Astrocyte of the spinal cord (primary cell): ENCODE measurements around the gene WDR20.
"Not testable (repeated sequence)": the region's sequence is repeated elsewhere in the genome, so short reads cannot be mapped to it uniquely, and the experiment has no call there.

ENCODE experiments used
- DNase-seq: peaks from one replicate; pipeline ENCODE4 v3.0.0; 2011; ENCODE audit warnings: low read depth, low spot score
- H3K4me3 ChIP-seq: 2 replicates; pipeline ENCODE4 v1.5.1; 2011; ENCODE audit warnings: low read depth, mild to moderate bottlenecking, low read length, moderate library complexity
- in situ Hi-C: cut with HindIII; loops from 2 replicates; pipeline ENCODE4 v1.10.0; 2017; ENCODE audit warnings: low sequenced_read_pairs
- TF ChIP-seq, protein P1 (sequence below): IDR thresholded peaks from 2 replicates; pipeline ENCODE4 v1.5.1; 2012; ENCODE audit warnings: low read depth, mild to moderate bottlenecking, low read length, inconsistent platforms

WDR20 gene

DNA sequence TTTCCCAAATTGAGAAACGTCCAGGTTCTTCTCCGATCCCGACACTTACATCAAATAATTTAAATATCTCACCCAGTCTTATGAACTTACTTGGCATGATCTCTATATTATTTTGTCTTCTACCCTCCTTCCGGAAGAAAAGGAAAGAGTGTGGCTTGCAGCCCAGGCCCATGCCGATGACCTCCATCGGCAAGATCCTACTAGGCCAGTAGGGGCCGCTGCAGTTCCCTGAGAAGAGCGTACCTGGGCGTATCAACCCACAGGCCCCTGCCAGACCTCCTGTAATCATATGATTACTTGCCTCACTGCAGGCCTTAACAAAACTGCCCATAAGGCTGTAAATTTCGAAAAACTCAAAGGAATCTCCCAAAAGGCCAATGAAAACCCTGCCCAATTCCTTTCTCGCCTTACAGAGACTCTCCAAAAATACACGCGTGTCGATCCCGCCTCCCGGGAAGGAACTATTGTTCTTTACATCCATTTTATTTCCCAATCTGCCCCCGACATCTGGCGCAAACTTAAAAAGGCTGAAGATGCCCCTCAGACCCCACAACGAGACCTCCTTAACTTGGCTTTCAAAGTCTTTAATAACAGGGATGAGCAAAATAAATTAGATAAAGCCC is 95.7 kb downstream of the WDR20 start:
- H3K4me3 ChIP-seq: peak overlapping the region; percentile 24
- in situ Hi-C loops: no loop called here
- TF ChIP-seq, protein P1, sequence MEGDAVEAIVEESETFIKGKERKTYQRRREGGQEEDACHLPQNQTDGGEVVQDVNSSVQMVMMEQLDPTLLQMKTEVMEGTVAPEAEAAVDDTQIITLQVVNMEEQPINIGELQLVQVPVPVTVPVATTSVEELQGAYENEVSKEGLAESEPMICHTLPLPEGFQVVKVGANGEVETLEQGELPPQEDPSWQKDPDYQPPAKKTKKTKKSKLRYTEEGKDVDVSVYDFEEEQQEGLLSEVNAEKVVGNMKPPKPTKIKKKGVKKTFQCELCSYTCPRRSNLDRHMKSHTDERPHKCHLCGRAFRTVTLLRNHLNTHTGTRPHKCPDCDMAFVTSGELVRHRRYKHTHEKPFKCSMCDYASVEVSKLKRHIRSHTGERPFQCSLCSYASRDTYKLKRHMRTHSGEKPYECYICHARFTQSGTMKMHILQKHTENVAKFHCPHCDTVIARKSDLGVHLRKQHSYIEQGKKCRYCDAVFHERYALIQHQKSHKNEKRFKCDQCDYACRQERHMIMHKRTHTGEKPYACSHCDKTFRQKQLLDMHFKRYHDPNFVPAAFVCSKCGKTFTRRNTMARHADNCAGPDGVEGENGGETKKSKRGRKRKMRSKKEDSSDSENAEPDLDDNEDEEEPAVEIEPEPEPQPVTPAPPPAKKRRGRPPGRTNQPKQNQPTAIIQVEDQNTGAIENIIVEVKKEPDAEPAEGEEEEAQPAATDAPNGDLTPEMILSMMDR: peak; percentile 84
- peak; percentile 88 for DNase-seq

DNA sequence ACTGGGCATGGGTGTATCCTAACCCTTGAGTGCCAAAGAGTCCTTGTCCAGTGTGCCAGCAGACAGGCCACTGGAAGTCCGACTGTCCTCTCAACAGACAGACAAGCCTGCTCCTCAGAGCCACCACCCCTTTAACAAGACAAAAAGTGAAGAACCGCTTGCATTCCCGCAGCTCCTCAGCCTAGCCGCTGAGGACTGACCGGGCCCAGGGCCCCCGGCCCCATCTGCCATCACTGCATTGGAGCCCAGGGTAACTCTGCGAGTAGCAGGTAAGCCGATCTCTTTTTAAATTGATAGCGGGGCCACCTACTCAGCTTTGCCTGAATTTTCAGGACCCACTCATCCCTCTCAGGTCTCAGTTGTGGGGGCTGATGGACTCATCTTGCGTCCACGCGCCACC is 96.3 kb downstream of the WDR20 start:
- DNase-seq: no peak
- no peak overlapping the region for H3K4me3 ChIP-seq
- TF ChIP-seq, protein P1: no peak
- in situ Hi-C loops: no loop called here

DNA sequence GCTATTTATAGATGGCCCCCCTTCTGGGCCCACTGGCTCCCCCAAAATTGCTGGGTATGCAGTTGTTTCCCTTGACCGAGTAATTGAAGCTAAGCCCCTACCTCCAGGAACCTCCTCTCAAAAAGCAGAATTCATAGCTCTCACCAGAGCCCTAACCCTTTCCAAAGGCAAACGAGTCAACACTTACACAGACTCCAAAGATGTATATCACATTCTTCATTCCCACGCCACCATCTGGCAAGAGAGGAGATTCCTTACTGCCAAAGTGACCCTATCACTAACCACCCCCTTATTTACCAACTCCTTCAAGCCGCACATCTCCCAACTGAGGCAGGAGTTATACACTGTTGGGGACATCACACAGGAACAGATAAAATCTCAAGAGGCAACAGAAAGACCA is 98.4 kb downstream of the WDR20 start:
- H3K4me3 ChIP-seq: no peak overlapping the region
- TF ChIP-seq, protein P1: no peak
- no peak for DNase-seq
- in situ Hi-C loops: no loop called here

DNA sequence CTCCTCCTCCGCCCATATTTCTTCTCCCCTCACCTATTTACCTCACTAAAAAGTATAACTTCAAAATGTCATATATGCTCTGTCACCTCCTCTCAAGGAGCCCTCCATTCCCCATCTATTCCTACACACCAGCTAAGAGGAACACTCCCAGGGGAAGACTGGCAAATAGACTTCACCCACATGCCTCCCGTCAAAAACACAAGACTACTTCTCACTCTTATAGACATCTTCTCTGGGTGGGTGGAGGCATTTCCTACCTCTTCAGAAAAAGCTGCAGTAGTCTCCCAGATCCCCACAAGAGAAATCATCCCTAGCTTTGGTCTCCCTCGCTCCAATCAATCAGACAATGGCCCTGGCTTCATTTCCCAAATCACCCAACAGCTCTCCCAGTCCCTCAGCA is 99.1 kb downstream of the WDR20 start:
- no peak for DNase-seq
- TF ChIP-seq, protein P1: no peak
- H3K4me3 ChIP-seq: no peak overlapping the region
- in situ Hi-C loops: no loop called here

DNA sequence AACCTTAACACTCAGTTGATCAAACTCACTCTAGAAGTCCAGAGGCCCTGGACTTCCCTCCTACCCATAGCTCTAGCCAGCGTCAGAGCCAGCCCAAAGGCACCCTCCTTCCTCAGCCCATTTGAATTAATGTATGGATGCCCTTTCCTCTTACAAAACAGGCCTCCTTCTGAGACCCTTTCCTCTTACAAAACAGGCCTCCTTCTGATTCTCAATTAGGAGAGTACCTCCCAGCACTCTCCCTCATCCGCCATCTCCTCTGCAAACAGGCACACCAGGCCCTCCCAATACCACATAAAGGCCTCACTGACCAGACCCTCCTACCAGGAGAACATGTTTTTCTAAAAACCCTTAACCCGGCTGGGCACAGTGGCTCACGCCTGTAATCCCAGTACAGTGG is 99.5 kb downstream of the WDR20 start:
- no peak for DNase-seq
- no peak overlapping the region for H3K4me3 ChIP-seq
- in situ Hi-C loops: no loop called here
- TF ChIP-seq, protein P1: no peak

DNA sequence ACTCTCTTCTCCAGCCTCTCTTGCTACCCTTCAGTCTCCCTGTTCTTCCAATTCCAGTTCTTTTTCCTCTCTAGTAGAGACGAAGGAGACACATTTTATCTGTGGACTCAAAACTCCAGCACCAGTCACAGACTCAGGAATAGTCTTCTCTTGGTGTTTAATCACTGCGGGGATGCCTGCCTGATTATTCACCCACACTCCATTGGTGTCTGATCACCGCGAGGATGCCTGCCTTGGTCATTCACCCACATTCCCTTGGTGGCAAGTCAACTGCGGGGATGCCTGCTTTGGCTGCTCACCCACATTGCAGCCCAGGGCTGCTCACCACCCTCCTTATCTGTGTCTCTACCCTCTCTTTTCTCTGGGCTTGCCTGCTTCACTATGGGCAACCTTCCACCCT is 100.8 kb downstream of the WDR20 start:
- in situ Hi-C loops, H3K4me3 ChIP-seq, DNase-seq: not testable (repeated sequence)

DNA sequence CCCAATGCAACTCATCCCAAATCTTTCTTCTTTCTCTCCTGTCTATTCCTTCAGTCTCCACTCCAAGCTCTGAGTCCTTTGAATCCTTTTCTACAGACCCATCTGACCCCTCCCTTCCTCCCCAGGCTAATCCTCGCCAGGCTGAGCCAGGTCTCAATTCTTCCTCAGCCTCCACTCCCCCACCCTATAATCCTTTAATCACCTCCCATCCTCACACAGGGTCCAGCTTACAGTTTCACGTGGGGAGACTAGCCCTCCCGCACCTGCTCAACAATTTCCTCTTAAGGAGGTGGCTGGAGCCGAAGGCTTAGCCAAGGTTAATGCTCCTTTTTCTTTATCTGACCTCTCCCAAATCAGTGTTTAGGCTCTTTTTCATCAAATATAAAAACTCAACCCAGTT is 101.5 kb downstream of the WDR20 start:
- TF ChIP-seq, protein P1: no peak
- in situ Hi-C loops: no loop called here
- no peak overlapping the region for H3K4me3 ChIP-seq
- no peak for DNase-seq

DNA sequence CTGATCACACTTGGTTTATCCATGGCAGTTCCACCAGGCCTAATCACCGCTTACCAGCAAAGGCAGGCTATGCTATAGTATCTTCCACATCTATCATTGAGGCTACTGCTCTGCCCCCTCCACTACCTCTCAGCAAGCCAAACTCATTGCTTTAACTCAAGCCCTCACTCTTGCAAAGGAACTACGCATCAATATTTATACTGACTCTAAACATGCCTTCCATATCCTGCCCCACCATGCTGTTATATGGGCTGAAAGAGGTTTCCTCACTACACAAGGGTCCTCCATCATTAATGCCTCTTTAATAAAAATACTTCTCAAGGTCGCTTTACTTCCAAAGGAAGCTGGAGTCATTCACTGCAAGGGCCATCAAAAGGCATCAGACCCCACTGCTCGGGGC is 104.1 kb downstream of the WDR20 start:
- DNase-seq, in situ Hi-C loops, H3K4me3 ChIP-seq: not testable (repeated sequence)
